ENCODE measurements around the gene MCCD1. TPM values are rescaled to one million over a fixed set of nuclear protein-coding genes. Genes with fewer than 3 reads are reported as not detected.

MCCD1 gene
- total and polyA plus RNA-seq, 2 experiments from 2014 or later = not detected

DNA sequence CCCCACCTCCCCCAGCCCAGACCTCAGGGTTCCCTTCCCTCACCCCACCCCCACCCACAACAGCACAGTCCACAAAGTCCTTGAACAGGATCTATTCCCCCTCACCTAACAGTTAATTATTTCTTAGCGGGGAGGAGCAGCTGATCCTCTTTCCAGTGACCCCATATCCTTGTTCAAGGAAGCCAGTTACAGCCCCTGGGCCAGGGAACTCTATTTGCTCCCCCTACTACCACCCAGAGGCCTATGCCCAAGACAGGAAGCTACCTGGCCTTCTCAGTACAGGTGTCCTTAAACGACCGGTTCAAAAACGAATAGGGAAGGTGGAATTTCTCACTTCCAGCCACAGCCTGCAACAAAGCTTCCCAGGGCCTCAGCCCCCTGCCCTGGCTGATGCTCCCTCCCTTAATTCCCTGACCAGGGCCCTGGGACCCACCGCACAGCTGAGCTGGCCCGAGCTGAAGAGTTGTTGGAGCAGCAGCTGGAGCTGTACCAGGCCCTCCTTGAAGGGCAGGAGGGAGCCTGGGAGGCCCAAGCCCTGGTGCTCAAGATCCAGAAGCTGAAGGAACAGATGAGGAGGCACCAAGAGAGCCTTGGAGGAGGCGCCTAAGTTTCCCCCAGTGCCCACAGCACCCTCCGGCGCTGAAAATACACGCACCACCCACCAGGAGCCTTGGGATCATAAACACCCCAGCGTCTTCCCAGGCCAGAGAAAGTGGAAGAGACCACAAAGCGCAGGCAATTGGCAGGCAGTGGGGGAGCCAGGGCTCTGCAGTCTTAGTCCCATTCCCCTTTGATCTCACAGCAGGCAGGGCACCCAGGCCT is 778 bp downstream of the MCCD1 start:
- Histone ChIP-seq H4K20me1 (replicated peaks; ENCODE audit: insufficient read depth) (peaks cover 30% of the 10 kb centered on the region), H3K27ac (ENCODE audit: low read depth) (peak overlapping the region; percentile 78; the same call in 1 of the 2 replicates), H2AFZ (no peak overlapping the region), H3K36me3 (ENCODE audit: insufficient read depth) (peaks cover 48% of the 10 kb centered on the region), H3F3A (replicated peaks; ENCODE audit: low read depth) (peaks cover 50% of the 10 kb centered on the region), H3K27me3 (ENCODE audit: insufficient read depth) (no peaks in the 10 kb centered on the region), H3K4me3 (no peak overlapping the region), H3K4me1 (ENCODE audit: insufficient read depth) (peaks cover 4% of the 10 kb centered on the region), H3K79me2 (replicated peaks; ENCODE audit: insufficient read depth) (peaks cover 26% of the 10 kb centered on the region; the same call in 1 of the 2 replicates), H3K9me2 (ENCODE audit: insufficient read depth) (no peaks in the 10 kb centered on the region), H3K4me2 (peak overlapping the region; percentile 32; the same call in 1 of the 2 replicates)
- ATAC-seq (peak; percentile 26), DNase-seq (ENCODE audit: low spot score) (peak; percentile 38)
- Mint-ChIP-seq H3K9me3 (no peaks in the 10 kb centered on the region), H3K36me3 (ENCODE audit: low read depth) (peaks cover 60% of the 10 kb centered on the region), H3K27ac (no peak overlapping the region), H3K4me1 (peaks cover 34% of the 10 kb centered on the region), H3K4me3 (no peak overlapping the region; the same call in 2 of the 3 replicates), H3K27me3 (ENCODE audit: insufficient read depth, low read depth, poor library complexity) (peaks cover 13% of the 10 kb centered on the region)
- TF ChIP-seq, protein P1, sequence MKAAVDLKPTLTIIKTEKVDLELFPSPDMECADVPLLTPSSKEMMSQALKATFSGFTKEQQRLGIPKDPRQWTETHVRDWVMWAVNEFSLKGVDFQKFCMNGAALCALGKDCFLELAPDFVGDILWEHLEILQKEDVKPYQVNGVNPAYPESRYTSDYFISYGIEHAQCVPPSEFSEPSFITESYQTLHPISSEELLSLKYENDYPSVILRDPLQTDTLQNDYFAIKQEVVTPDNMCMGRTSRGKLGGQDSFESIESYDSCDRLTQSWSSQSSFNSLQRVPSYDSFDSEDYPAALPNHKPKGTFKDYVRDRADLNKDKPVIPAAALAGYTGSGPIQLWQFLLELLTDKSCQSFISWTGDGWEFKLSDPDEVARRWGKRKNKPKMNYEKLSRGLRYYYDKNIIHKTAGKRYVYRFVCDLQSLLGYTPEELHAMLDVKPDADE (IDR thresholded peaks at IDR 0.05) = no peak
- peak; percentile 19; the same call in 1 of the 2 replicates for TF ChIP-seq POLR2AphosphoS5 (IDR thresholded peaks at IDR 0.05; ENCODE audit: low read depth)

- H3K36me3 Mint-ChIP-seq (ENCODE audit: low read depth) = peaks cover 71% of the 10 kb centered on the region
- no peaks in the 10 kb centered on the region for H3K27me3 ChIP-seq (ENCODE audit: insufficient read depth)
- H3K4me1 Mint-ChIP-seq = peaks cover 37% of the 10 kb centered on the region
- H3K27ac ChIP-seq (ENCODE audit: low read depth) = no peak overlapping the region; the same call in 1 of the 2 replicates
- H3K36me3 ChIP-seq (ENCODE audit: insufficient read depth) = peaks cover 59% of the 10 kb centered on the region
- peaks cover 13% of the 10 kb centered on the region for H3K27me3 Mint-ChIP-seq (ENCODE audit: insufficient read depth, low read depth, poor library complexity)
- H3K79me2 ChIP-seq (replicated peaks; ENCODE audit: insufficient read depth) = peaks cover 37% of the 10 kb centered on the region
- DNase-seq (ENCODE audit: low spot score) (no peak), ATAC-seq (no peak)
- peaks cover 61% of the 10 kb centered on the region for H3F3A ChIP-seq (replicated peaks; ENCODE audit: low read depth)
- H3K9me3 Mint-ChIP-seq = no peaks in the 10 kb centered on the region
- no peak overlapping the region for H2AFZ ChIP-seq
- no peak overlapping the region for H3K4me3 ChIP-seq
- no peaks in the 10 kb centered on the region for H3K9me2 ChIP-seq (ENCODE audit: insufficient read depth)
- no peak overlapping the region for H3K27ac Mint-ChIP-seq
- H3K4me3 Mint-ChIP-seq = no peak overlapping the region
- H4K20me1 ChIP-seq (replicated peaks; ENCODE audit: insufficient read depth) = peaks cover 41% of the 10 kb centered on the region
- H3K4me1 ChIP-seq (ENCODE audit: insufficient read depth) = peaks cover 4% of the 10 kb centered on the region
- no peak overlapping the region for H3K4me2 ChIP-seq
- TF ChIP-seq, protein P1 (IDR thresholded peaks at IDR 0.05) = no peak
- TF ChIP-seq ZNF331 (CRISPR knock-in tag; IDR thresholded peaks at IDR 0.05; ENCODE audit: low read depth) (no peak), STAT1 (IDR thresholded peaks at IDR 0.05; ENCODE audit: unreplicated experiment) (no peak), NANOG (IDR thresholded peaks at IDR 0.05; ENCODE audit: borderline replicate concordance) (no peak), EZH2phosphoT487 (IDR thresholded peaks at IDR 0.05; ENCODE audit: unreplicated experiment) (no peak), CTCF (conservative IDR thresholded peaks at IDR 0.05; ENCODE audit: low read depth in 2 of 2) (no peak), JUNB (IDR thresholded peaks at IDR 0.05; ENCODE audit: unreplicated experiment) (no peak), ZNF114 (CRISPR knock-in tag; IDR thresholded peaks at IDR 0.05) (no peak)
Observed at GRCh38 chr6:31530659-31531058, 1.9 kb downstream of the MCCD1 start.

Measured in GM23338 (cell line).